SK-N-SH (cell line): ENCODE results near the gene PEX16.

ENCODE experiments used
- EP300 ChIP-seq, 2 experiments: IDR thresholded peaks; 2 replicates each; pipeline versions ENCODE4 v1.4.0 to v1.6.1; 2012; ENCODE audit warnings: borderline replicate concordance in 1 of 2, low read depth in 1 of 2, low read length in 1 of 2
- FOXM1 ChIP-seq: IDR thresholded peaks from 2 replicates; pipeline ENCODE4 v1.4.0; 2012; ENCODE audit warnings: low read depth, mild to moderate bottlenecking
- GABPA ChIP-seq: IDR thresholded peaks from 2 replicates; pipeline ENCODE4 v1.4.0; 2012; ENCODE audit warnings: low read depth, mild to moderate bottlenecking
- JUND ChIP-seq: IDR thresholded peaks from 2 replicates; pipeline ENCODE4 v1.4.0; 2012
- RCOR1 ChIP-seq: fragments of 150-350 bp; IDR thresholded peaks from 2 replicates; pipeline ENCODE4 v1.6.1; 2017; ENCODE audit warnings: antibody characterized with exemption, low read length
- RFX5 ChIP-seq: IDR thresholded peaks from 2 replicates; pipeline ENCODE4 v1.6.1; 2012; ENCODE audit warnings: mild to moderate bottlenecking, improper control_type of control experiment, low read length
- SIN3A ChIP-seq: IDR thresholded peaks from 2 replicates; pipeline ENCODE4 v1.6.1; 2012; ENCODE audit warnings: low read depth, mild to moderate bottlenecking, low read length, moderate library complexity, borderline replicate concordance
- TAF1 ChIP-seq: IDR thresholded peaks from 2 replicates; pipeline ENCODE4 v1.6.1; 2012; ENCODE audit warnings: low read depth, mild to moderate bottlenecking, low read length, moderate library complexity, borderline replicate concordance
- TCF12 ChIP-seq: IDR thresholded peaks from 2 replicates; pipeline ENCODE4 v1.4.0; 2012
- TF ChIP-seq, protein P1 (sequence below): fragments of 200-600 bp; sonication (generic); IDR thresholded peaks from 2 replicates; pipeline ENCODE4 v1.6.1; 2017; ENCODE audit warnings: antibody characterized with exemption, mild to moderate bottlenecking, moderate library complexity
- TF ChIP-seq, protein P2 (sequence below): IDR thresholded peaks from 2 replicates; pipeline ENCODE4 v1.4.0; 2012; ENCODE audit warnings: low read depth
- TF ChIP-seq, protein P3 (sequence below): IDR thresholded peaks from 2 replicates; pipeline ENCODE4 v1.4.0; 2012; ENCODE audit warnings: low read depth, borderline replicate concordance
- TF ChIP-seq, protein P4 (sequence below): IDR thresholded peaks from 2 replicates; pipeline ENCODE4 v1.4.0; 2012; ENCODE audit warnings: low read depth, borderline replicate concordance

DNA sequence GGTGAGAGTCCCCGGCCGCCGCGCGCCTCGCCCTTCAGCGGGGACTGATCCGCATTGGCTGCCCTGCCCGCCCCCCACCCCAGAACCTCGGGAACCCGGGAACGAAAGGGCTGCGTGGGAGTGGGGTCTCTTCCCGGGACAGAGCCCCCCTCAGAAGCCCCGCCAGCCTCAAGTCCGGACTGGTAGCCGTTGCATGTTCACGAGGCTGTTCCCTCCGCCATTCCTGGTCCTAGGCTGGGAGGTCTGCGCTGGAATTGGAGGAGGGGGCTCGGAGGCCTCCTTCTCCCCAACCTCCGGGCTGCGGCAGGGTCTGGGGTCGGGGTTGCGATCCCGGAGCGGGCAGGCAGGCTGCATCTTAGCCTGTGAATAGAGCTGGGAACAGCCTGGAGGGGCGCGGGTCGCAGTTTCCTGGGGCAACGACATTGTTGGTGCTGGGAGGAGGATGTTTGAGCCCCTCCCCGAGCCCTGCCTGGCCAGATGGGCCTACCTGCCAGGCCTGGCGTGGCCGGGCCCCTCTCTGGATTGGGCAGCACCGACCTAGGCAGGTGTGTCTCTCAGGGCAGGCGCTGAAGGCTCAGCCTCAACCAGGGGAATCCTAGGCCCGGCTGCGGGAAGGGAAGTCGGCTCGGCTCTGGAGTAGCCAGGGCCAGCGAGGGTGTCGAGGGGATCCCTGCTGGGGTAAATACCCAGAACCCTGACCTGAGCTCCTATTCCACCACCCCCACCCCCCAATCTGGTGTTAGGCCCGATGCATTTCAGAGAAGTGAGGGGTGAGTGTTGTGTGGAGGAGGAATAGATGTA lies 31.6 kb downstream of the PEX16 start:
- no peak for TF ChIP-seq TCF12
- TF ChIP-seq GABPA: no peak
- TF ChIP-seq, protein P1, sequence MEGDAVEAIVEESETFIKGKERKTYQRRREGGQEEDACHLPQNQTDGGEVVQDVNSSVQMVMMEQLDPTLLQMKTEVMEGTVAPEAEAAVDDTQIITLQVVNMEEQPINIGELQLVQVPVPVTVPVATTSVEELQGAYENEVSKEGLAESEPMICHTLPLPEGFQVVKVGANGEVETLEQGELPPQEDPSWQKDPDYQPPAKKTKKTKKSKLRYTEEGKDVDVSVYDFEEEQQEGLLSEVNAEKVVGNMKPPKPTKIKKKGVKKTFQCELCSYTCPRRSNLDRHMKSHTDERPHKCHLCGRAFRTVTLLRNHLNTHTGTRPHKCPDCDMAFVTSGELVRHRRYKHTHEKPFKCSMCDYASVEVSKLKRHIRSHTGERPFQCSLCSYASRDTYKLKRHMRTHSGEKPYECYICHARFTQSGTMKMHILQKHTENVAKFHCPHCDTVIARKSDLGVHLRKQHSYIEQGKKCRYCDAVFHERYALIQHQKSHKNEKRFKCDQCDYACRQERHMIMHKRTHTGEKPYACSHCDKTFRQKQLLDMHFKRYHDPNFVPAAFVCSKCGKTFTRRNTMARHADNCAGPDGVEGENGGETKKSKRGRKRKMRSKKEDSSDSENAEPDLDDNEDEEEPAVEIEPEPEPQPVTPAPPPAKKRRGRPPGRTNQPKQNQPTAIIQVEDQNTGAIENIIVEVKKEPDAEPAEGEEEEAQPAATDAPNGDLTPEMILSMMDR: no peak
- TF ChIP-seq, protein P2, sequence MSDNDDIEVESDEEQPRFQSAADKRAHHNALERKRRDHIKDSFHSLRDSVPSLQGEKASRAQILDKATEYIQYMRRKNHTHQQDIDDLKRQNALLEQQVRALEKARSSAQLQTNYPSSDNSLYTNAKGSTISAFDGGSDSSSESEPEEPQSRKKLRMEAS: no peak
- no peak for TF ChIP-seq RCOR1
- no peak for TF ChIP-seq TAF1
- no peak for TF ChIP-seq SIN3A
- TF ChIP-seq, protein P3, sequence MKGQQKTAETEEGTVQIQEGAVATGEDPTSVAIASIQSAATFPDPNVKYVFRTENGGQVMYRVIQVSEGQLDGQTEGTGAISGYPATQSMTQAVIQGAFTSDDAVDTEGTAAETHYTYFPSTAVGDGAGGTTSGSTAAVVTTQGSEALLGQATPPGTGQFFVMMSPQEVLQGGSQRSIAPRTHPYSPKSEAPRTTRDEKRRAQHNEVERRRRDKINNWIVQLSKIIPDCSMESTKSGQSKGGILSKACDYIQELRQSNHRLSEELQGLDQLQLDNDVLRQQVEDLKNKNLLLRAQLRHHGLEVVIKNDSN: no peak
- no peak for TF ChIP-seq EP300 (IDR thresholded peaks at IDR 0.05; ENCODE audit: borderline replicate concordance in 1 of 2, low read depth in 1 of 2, low read length in 1 of 2)
- TF ChIP-seq, protein P4, sequence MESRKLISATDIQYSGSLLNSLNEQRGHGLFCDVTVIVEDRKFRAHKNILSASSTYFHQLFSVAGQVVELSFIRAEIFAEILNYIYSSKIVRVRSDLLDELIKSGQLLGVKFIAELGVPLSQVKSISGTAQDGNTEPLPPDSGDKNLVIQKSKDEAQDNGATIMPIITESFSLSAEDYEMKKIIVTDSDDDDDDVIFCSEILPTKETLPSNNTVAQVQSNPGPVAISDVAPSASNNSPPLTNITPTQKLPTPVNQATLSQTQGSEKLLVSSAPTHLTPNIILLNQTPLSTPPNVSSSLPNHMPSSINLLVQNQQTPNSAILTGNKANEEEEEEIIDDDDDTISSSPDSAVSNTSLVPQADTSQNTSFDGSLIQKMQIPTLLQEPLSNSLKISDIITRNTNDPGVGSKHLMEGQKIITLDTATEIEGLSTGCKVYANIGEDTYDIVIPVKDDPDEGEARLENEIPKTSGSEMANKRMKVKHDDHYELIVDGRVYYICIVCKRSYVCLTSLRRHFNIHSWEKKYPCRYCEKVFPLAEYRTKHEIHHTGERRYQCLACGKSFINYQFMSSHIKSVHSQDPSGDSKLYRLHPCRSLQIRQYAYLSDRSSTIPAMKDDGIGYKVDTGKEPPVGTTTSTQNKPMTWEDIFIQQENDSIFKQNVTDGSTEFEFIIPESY: no peak
- no peak for TF ChIP-seq FOXM1
- no peak for TF ChIP-seq RFX5
- no peak for TF ChIP-seq JUND
